Measurements from ENCODE around the gene ZMAT2.

ZMAT2 gene

DNA sequence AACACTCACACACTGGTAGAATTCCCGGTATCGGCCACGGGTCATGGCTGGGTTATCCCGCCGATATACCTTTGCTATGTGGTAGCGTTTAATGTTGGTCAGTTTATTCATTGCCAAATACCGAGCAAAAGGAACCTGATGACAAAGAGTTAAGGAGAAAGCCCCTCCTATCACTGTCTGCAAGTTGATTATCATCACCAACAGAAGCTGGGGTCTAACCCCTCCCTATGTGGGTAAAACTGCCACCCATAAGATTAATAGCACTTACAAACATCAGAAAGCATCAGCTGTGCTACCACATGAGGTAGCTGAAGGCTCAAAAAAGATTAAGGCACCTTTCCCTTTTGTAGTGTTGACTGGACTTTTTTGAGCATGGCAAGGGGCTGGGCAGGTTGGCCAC, 21.3 kb upstream of the ZMAT2 start:
- CTCF ChIA-PET: interaction anchor here (1.0 kb wide), 1 partner anchor 278 kb away, joined by 3 read pairs; the partner anchor contains the start of gene ANKHD1

GRCh38 chr5:140690376-140690932, 9.8 kb upstream of the ZMAT2 start:
- ChIA-PET POLR2A (interaction anchor here (0.6 to 1.6 kb wide), 9 partner anchors 10 to 332 kb away, joined by 3 to 12 read pairs (median 4); partner anchors contain the start of genes IK, NDUFA2 and ZMAT2), CTCF (interaction anchor here (0.8 to 1.5 kb wide), 7 partner anchors 9 to 327 kb away, joined by 3 to 6 read pairs (median 3); no protein-coding TSS in a partner anchor)
- no peak for DNase-seq (ENCODE audit: extremely low spot score)
- TF ChIP-seq, protein P1, sequence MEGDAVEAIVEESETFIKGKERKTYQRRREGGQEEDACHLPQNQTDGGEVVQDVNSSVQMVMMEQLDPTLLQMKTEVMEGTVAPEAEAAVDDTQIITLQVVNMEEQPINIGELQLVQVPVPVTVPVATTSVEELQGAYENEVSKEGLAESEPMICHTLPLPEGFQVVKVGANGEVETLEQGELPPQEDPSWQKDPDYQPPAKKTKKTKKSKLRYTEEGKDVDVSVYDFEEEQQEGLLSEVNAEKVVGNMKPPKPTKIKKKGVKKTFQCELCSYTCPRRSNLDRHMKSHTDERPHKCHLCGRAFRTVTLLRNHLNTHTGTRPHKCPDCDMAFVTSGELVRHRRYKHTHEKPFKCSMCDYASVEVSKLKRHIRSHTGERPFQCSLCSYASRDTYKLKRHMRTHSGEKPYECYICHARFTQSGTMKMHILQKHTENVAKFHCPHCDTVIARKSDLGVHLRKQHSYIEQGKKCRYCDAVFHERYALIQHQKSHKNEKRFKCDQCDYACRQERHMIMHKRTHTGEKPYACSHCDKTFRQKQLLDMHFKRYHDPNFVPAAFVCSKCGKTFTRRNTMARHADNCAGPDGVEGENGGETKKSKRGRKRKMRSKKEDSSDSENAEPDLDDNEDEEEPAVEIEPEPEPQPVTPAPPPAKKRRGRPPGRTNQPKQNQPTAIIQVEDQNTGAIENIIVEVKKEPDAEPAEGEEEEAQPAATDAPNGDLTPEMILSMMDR (IDR thresholded peaks at IDR 0.05; ENCODE audit: control extremely low read depth, extremely low read depth, low read depth, missing control alignments): no peak

More for the DNA sequence above, 21.3 kb upstream of the ZMAT2 start:
- TF ChIP-seq, protein P1 (IDR thresholded peaks at IDR 0.05; ENCODE audit: control extremely low read depth, extremely low read depth, low read depth, missing control alignments): no peak
- POLR2A ChIA-PET: interaction anchor here (0.5 kb wide), 1 partner anchor 8 kb away, joined by 4 read pairs; no protein-coding TSS in a partner anchor
- no peak for DNase-seq (ENCODE audit: extremely low spot score)

DNA sequence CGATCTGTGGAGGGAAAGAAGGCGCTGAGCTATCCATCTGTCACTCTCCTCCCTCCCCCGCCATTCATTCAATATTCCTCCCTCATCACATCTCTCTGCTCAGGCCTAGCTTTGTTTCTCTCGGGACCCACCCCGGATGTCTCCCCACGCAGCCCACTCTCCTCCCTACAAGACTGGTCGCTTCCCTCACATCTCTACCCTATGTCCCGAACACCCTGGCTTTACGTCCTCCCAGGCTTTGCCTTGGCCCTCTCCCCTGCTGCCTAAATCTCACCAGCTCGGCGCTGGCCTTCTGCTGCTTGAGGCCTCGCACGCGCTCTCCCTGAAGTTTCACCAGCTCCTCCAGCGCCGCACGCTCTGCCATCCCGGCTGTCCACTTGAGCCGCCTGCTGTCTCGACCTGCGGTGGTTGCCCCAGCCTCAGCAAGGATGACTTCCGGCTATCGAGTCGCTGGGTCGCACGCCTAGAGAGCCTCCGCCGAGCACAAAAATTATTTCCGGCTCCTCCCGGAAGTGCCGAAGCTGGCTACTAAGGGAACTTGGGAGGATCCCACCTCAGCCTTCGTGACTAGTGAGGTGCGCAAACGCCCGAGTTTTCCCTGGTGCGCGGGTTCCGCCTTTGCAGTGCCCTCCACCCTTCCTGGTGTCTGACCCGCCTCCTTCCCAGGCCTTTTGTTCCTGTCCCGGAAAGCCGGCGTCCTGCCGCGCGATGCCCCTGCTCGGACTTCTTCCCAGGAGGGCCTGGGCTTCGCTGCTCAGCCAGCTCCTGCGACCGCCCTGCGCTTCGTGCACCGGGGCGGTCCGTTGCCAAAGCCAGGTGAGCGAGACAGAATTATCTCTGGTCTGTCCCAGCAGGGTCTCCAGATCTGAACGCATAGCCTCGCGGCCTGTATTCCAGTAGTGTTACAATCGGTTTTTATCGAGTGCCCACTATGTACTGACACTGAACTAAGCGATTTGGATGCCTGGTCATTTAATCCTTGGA, 9.0 kb upstream of the ZMAT2 start, which contains the start of the genes HARS1 and HARS2:
Gene HARS1 (minus strand): TSS at position 430 of the 984 bp plus-strand sequence. CDS start 66 bp downstream, at position 364.
Gene HARS2 (plus strand): TSS at position 515 of the 984 bp plus-strand sequence. CDS start 194 bp downstream, at position 709.
- TF ChIP-seq, protein P1 (IDR thresholded peaks at IDR 0.05; ENCODE audit: control extremely low read depth, extremely low read depth, low read depth, missing control alignments): no peak
- ChIA-PET POLR2A (interaction anchor here (0.6 to 1.6 kb wide), 9 partner anchors 9 to 333 kb away, joined by 3 to 12 read pairs (median 4); partner anchors contain the start of genes IK, NDUFA2 and ZMAT2), CTCF (interaction anchor here (0.8 to 1.5 kb wide), 7 partner anchors 9 to 328 kb away, joined by 3 to 6 read pairs (median 3); no protein-coding TSS in a partner anchor)
- peak; percentile 93 for DNase-seq (ENCODE audit: extremely low spot score)

DNA sequence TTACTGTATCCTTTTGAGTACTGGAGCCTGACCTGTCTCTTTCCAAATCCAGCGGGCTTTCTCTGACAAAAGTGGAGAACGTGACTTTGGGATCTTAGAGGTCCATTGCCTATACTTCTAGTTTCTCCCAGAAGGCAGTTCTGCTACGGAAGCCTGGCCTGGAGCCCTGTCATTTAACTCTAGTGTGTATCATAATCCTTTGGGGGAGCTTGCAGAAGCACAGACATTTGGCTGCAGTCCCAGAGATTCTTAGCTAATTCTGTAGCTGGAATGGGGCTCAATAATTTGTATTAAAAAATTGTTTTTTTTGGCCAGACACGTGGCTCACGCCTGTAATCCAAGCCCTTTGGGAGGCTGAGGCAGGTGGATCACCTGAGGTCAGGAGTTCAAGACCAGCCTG, 6.0 kb upstream of the ZMAT2 start:
- POLR2A ChIA-PET: no interaction called here
- TF ChIP-seq, protein P1 (IDR thresholded peaks at IDR 0.05; ENCODE audit: control extremely low read depth, extremely low read depth, low read depth, missing control alignments): no peak
- CTCF ChIA-PET: interaction anchor here (1.7 kb wide), 1 partner anchor 9 kb away, joined by 8 read pairs; no protein-coding TSS in a partner anchor

GRCh38 chr5:140696891-140697492, 3.3 kb upstream of the ZMAT2 start:
- no peak for DNase-seq (ENCODE audit: extremely low spot score)
- ChIA-PET CTCF (interaction anchor here (0.7 to 1.0 kb wide), 2 partner anchors 10 to 56 kb away, joined by 3 to 4 read pairs; no protein-coding TSS in a partner anchor), POLR2A (no interaction called here)
- TF ChIP-seq, protein P1 (IDR thresholded peaks at IDR 0.05; ENCODE audit: control extremely low read depth, extremely low read depth, low read depth, missing control alignments): no peak

More for the DNA sequence above, 6.0 kb upstream of the ZMAT2 start:
- DNase-seq (ENCODE audit: extremely low spot score): no peak
